WTC11 (cell line): ENCODE results near the gene AVPR2. TPM values are rescaled to one million over a fixed set of nuclear protein-coding genes. Genes with fewer than 3 reads are reported as not detected.

Experiments
- ATAC-seq: fragments of 200-7000 bp; cut with Tn5 transposase; 2 replicates; pipeline ENCODE4 v1.10.0; 2021; ENCODE audit warnings: mild to moderate bottlenecking, moderate library complexity
- CTCF ChIA-PET: fragments of 300-600 bp; sonication (Branson Sonifier 250); formaldehyde crosslinking; loops from one replicate; lab custom pipeline; 2021; ENCODE audit warnings: antibody characterized with exemption; lab: Charles Lee
- POLR2A ChIA-PET: fragments of 350-600 bp; sonication (Branson Sonifier 250); formaldehyde crosslinking; loops from one replicate; lab custom pipeline; 2021; ENCODE audit warnings: antibody characterized with exemption; lab: Charles Lee
- DNase-seq: peaks from one replicate; pipeline ENCODE4 v3.0.0; 2021; ENCODE audit warnings: low spot score
- H3K27ac Mint-ChIP-seq: 2 replicates; pipeline ENCODE4 v1.8.0; 2021; ENCODE audit warnings: mixed read lengths
- H3K27me3 Mint-ChIP-seq: 2 replicates; pipeline ENCODE4 v1.8.0; 2021; ENCODE audit warnings: low read depth, mild to moderate bottlenecking, moderate library complexity, mixed read lengths
- H3K36me3 Mint-ChIP-seq: 2 replicates; pipeline ENCODE4 v1.8.0; 2021; ENCODE audit warnings: mixed read lengths
- H3K4me1 Mint-ChIP-seq: 2 replicates; pipeline ENCODE4 v1.8.0; 2022; ENCODE audit warnings: mixed read lengths
- H3K4me3 Mint-ChIP-seq: 2 replicates; pipeline ENCODE4 v1.8.0; 2021; ENCODE audit warnings: mild to moderate bottlenecking, moderate library complexity, mixed read lengths
- H3K9me3 Mint-ChIP-seq: 2 replicates; pipeline ENCODE4 v1.8.0; 2021; ENCODE audit warnings: mixed read lengths
- CBFB ChIP-seq: sonication (generic); formaldehyde crosslinking; IDR thresholded peaks from 2 replicates; pipeline ENCODE4 v1.8.1; 2022; ENCODE audit warnings: mild to moderate bottlenecking, low read depth, missing genetic modification reagents
- CREB1 ChIP-seq: sonication (generic); formaldehyde crosslinking; IDR thresholded peaks from 2 replicates; pipeline ENCODE4 v1.8.0; 2023; ENCODE audit warnings: mild to moderate bottlenecking, missing genetic modification reagents
- ERG ChIP-seq: fragments of 250-450 bp; sonication (Bioruptor Pico); IDR thresholded peaks from 2 replicates; pipeline ENCODE4 v1.8.0; 2021; ENCODE audit warnings: mild to moderate bottlenecking
- FOXJ3 ChIP-seq: sonication (generic); formaldehyde crosslinking; IDR thresholded peaks from 2 replicates; pipeline ENCODE4 v1.9.0; 2021; ENCODE audit warnings: missing genetic modification reagents, mild to moderate bottlenecking, borderline replicate concordance
- FOXK1 ChIP-seq: sonication (generic); formaldehyde crosslinking; IDR thresholded peaks from 2 replicates; pipeline ENCODE4 v1.8.0; 2022; ENCODE audit warnings: mild to moderate bottlenecking, moderate library complexity, missing genetic modification reagents
- FOXP1 ChIP-seq: sonication (generic); formaldehyde crosslinking; IDR thresholded peaks from 2 replicates; pipeline ENCODE4 v1.8.0; 2022; ENCODE audit warnings: missing genetic modification reagents, mild to moderate bottlenecking, moderate library complexity, borderline replicate concordance
- MXD4 ChIP-seq: fragments of 250-450 bp; sonication (Bioruptor Pico); IDR thresholded peaks from 2 replicates; pipeline ENCODE4 v1.8.0; 2021; ENCODE audit warnings: mild to moderate bottlenecking, moderate library complexity, borderline replicate concordance
- NFE2L1 ChIP-seq: sonication (generic); formaldehyde crosslinking; IDR thresholded peaks from 2 replicates; pipeline ENCODE4 v1.8.1; 2023; ENCODE audit warnings: missing genetic modification reagents
- NFYB ChIP-seq: sonication (generic); formaldehyde crosslinking; conservative IDR thresholded peaks from 2 replicates; pipeline ENCODE4 v1.8.0; 2022; ENCODE audit warnings: low read depth, missing genetic modification reagents
- NR1H2 ChIP-seq: sonication (generic); formaldehyde crosslinking; IDR thresholded peaks from 2 replicates; pipeline ENCODE4 v1.9.0; 2021; ENCODE audit warnings: mild to moderate bottlenecking, moderate library complexity, missing genetic modification reagents
- NR3C1 ChIP-seq: sonication (generic); formaldehyde crosslinking; conservative IDR thresholded peaks from 2 replicates; pipeline ENCODE4 v1.8.1; 2023; ENCODE audit warnings: low read depth, mild to moderate bottlenecking, missing genetic modification reagents
- PRRX2 ChIP-seq: fragments of 250-450 bp; sonication (Bioruptor Pico); IDR thresholded peaks from 2 replicates; pipeline ENCODE4 v1.8.0; 2021; ENCODE audit warnings: mild to moderate bottlenecking
- SMAD3 ChIP-seq: sonication (generic); formaldehyde crosslinking; IDR thresholded peaks from 2 replicates; pipeline ENCODE4 v1.8.0; 2022; ENCODE audit warnings: missing genetic modification reagents, mild to moderate bottlenecking, borderline replicate concordance
- SMAD4 ChIP-seq: sonication (generic); formaldehyde crosslinking; IDR thresholded peaks from 2 replicates; pipeline ENCODE4 v1.8.0; 2022; ENCODE audit warnings: mild to moderate bottlenecking, missing genetic modification reagents
- TP53 ChIP-seq: sonication (generic); formaldehyde crosslinking; IDR thresholded peaks from 2 replicates; pipeline ENCODE4 v1.8.1; 2023; ENCODE audit warnings: mild to moderate bottlenecking, missing genetic modification reagents
- ZNF263 ChIP-seq: sonication (generic); formaldehyde crosslinking; IDR thresholded peaks from 2 replicates; pipeline ENCODE4 v1.8.1; 2022; ENCODE audit warnings: low read depth, mild to moderate bottlenecking, moderate library complexity, missing genetic modification reagents
- ZNF416 ChIP-seq: fragments of 250-450 bp; sonication (Bioruptor Pico); IDR thresholded peaks from 2 replicates; pipeline ENCODE4 v1.9.0; 2021; ENCODE audit warnings: mild to moderate bottlenecking, inconsistent platforms
- ZNF532 ChIP-seq: fragments of 250-450 bp; sonication (Bioruptor Pico); IDR thresholded peaks from 2 replicates; pipeline ENCODE4 v1.9.0; 2021; ENCODE audit warnings: mild to moderate bottlenecking, borderline replicate concordance
- ZNF671 ChIP-seq: fragments of 250-450 bp; sonication (Bioruptor Pico); IDR thresholded peaks from 2 replicates; pipeline ENCODE4 v1.8.0; 2021; ENCODE audit warnings: mild to moderate bottlenecking
- total RNA-seq: library from RNA; stranded (reverse); gene quantifications from 3 replicates; pipeline ENCODE4 v1.2.3, GENCODE V29; 2021
- TF ChIP-seq, protein P1 (sequence below): fragments of 250-450 bp; sonication (Bioruptor Pico); IDR thresholded peaks from 2 replicates; pipeline ENCODE4 v2.1.2; 2022; ENCODE audit warnings: mild to moderate bottlenecking, moderate library complexity
- TF ChIP-seq, protein P2 (sequence below): sonication (generic); formaldehyde crosslinking; conservative IDR thresholded peaks from 2 replicates; pipeline ENCODE4 v1.8.1; 2023; ENCODE audit warnings: mild to moderate bottlenecking, low read depth, missing genetic modification reagents, moderate library complexity
- TF ChIP-seq, protein P3 (sequence below): sonication (generic); formaldehyde crosslinking; IDR thresholded peaks from 2 replicates; pipeline ENCODE4 v1.8.0; 2023; ENCODE audit warnings: mild to moderate bottlenecking, missing genetic modification reagents

AVPR2 gene
- total RNA-seq, 1 experiment from 2014 or later: 0.11 TPM

GRCh38 chrX:153944800-153945150, 40.3 kb downstream of the AVPR2 start:
- Mint-ChIP-seq H3K4me1 (peaks cover 24% of the 10 kb centered on the region), H3K36me3 (no peaks in the 10 kb centered on the region), H3K27me3 (no peaks in the 10 kb centered on the region), H3K27ac (no peak overlapping the region), H3K4me3 (no peak overlapping the region), H3K9me3 (no peaks in the 10 kb centered on the region)
- ChIA-PET POLR2A (interaction anchor here (0.6 to 1.4 kb wide), 3 partner anchors 9 to 19 kb away, joined by 4 to 8 read pairs (median 4); no protein-coding TSS in a partner anchor), CTCF (interaction anchor here (1.0 to 7.3 kb wide), 5 partner anchors 9 to 60 kb away, joined by 3 to 116 read pairs (median 3); partner anchors contain the start of gene ARHGAP4)
- ATAC-seq (no peak), DNase-seq (no peak)
- TF ChIP-seq ERG (CRISPR knock-in tag): no peak
- TF ChIP-seq NR3C1: no peak
- no peak for TF ChIP-seq ZNF671 (CRISPR knock-in tag)
- TF ChIP-seq ZNF416 (CRISPR knock-in tag): no peak
- TF ChIP-seq CBFB (CRISPR knock-in tag): no peak
- TF ChIP-seq NFE2L1 (CRISPR knock-in tag): no peak
- no peak for TF ChIP-seq SMAD4
- TF ChIP-seq NFYB (CRISPR knock-in tag): no peak
- TF ChIP-seq CREB1 (CRISPR knock-in tag): no peak
- TF ChIP-seq NR1H2 (CRISPR knock-in tag): no peak
- no peak for TF ChIP-seq MXD4 (CRISPR knock-in tag)
- no peak for TF ChIP-seq TP53 (CRISPR knock-in tag)
- TF ChIP-seq ZNF263: no peak
- no peak for TF ChIP-seq FOXP1 (CRISPR knock-in tag)
- TF ChIP-seq, protein P1, sequence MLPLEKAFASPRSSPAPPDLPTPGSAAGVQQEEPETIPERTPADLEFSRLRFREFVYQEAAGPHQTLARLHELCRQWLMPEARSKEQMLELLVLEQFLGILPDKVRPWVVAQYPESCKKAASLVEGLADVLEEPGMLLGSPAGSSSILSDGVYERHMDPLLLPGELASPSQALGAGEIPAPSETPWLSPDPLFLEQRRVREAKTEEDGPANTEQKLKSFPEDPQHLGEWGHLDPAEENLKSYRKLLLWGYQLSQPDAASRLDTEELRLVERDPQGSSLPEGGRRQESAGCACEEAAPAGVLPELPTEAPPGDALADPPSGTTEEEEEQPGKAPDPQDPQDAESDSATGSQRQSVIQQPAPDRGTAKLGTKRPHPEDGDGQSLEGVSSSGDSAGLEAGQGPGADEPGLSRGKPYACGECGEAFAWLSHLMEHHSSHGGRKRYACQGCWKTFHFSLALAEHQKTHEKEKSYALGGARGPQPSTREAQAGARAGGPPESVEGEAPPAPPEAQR (CRISPR knock-in tag): no peak
- no peak for TF ChIP-seq FOXK1 (CRISPR knock-in tag)
- TF ChIP-seq, protein P2, sequence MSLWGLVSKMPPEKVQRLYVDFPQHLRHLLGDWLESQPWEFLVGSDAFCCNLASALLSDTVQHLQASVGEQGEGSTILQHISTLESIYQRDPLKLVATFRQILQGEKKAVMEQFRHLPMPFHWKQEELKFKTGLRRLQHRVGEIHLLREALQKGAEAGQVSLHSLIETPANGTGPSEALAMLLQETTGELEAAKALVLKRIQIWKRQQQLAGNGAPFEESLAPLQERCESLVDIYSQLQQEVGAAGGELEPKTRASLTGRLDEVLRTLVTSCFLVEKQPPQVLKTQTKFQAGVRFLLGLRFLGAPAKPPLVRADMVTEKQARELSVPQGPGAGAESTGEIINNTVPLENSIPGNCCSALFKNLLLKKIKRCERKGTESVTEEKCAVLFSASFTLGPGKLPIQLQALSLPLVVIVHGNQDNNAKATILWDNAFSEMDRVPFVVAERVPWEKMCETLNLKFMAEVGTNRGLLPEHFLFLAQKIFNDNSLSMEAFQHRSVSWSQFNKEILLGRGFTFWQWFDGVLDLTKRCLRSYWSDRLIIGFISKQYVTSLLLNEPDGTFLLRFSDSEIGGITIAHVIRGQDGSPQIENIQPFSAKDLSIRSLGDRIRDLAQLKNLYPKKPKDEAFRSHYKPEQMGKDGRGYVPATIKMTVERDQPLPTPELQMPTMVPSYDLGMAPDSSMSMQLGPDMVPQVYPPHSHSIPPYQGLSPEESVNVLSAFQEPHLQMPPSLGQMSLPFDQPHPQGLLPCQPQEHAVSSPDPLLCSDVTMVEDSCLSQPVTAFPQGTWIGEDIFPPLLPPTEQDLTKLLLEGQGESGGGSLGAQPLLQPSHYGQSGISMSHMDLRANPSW: no peak
- TF ChIP-seq SMAD3 (CRISPR knock-in tag): no peak
- no peak for TF ChIP-seq FOXJ3

DNA sequence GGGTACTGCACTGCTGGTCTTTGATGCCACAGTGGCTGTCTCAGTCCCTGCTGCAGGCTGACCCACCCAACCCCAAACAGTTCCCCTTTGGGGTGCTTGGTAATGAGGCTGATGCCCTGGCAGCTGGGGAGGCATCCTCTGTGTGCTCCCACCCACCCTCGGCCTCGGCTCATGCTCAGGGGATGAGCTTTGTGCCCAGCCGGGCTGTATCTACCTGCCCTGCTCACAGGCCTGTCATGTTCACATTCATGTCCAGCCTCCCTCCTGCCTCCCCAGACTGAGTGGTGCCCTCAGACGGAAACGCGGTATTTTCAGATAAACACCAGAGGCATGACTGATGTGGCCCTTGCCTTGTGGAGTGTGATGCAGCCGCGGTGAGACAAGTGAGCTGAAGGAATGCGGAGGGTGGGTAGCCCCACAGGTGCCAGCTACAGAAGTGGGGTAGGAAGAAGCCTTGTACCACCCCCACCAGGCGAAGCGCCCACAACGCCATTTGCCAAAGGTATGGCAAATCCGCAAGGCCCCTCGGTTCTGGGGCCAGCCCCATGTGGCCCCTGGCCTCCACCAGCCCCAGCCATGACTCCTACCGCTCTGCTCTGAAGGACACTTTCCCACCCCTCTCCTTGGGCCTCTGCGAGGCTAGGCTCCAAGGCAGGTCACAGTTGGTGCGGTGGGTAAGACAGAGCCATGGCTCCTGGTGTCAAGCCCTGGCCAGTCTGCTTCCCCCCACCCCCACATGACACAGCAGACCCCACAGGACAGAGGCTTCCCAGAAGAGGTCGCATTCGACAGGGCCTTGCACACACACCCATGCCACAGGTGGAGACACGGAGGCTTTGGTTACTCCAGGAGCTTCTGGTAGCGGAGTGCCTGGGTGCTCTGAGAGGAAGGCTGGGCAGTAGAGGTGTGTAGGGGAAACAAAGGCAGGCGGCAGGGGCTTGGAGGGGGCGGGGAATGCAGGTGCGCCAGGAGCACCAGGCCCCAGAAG, 41.8 kb downstream of the AVPR2 start:
- POLR2A ChIA-PET: interaction anchor here (0.7 to 1.0 kb wide), 2 partner anchors 21 to 22 kb away, joined by 4 to 6 read pairs; no protein-coding TSS in a partner anchor
- DNase-seq: no peak
- peaks cover 13% of the 10 kb centered on the region for H3K36me3 Mint-ChIP-seq
- no peak overlapping the region for H3K4me3 Mint-ChIP-seq
- no peaks in the 10 kb centered on the region for H3K27me3 Mint-ChIP-seq
- CTCF ChIA-PET: interaction anchor here (0.6 to 7.3 kb wide), 13 partner anchors 8 to 310 kb away, joined by 3 to 116 read pairs (median 7); partner anchors contain the start of genes ARHGAP4, NAA10 and SSR4
- peaks cover 15% of the 10 kb centered on the region for H3K4me1 Mint-ChIP-seq
- H3K27ac Mint-ChIP-seq: no peak overlapping the region
- H3K9me3 Mint-ChIP-seq: no peaks in the 10 kb centered on the region
- ATAC-seq: no peak
- no peak for TF ChIP-seq ZNF532 (CRISPR knock-in tag)
- no peak for TF ChIP-seq FOXK1 (CRISPR knock-in tag)
- no peak for TF ChIP-seq PRRX2
- TF ChIP-seq, protein P3, sequence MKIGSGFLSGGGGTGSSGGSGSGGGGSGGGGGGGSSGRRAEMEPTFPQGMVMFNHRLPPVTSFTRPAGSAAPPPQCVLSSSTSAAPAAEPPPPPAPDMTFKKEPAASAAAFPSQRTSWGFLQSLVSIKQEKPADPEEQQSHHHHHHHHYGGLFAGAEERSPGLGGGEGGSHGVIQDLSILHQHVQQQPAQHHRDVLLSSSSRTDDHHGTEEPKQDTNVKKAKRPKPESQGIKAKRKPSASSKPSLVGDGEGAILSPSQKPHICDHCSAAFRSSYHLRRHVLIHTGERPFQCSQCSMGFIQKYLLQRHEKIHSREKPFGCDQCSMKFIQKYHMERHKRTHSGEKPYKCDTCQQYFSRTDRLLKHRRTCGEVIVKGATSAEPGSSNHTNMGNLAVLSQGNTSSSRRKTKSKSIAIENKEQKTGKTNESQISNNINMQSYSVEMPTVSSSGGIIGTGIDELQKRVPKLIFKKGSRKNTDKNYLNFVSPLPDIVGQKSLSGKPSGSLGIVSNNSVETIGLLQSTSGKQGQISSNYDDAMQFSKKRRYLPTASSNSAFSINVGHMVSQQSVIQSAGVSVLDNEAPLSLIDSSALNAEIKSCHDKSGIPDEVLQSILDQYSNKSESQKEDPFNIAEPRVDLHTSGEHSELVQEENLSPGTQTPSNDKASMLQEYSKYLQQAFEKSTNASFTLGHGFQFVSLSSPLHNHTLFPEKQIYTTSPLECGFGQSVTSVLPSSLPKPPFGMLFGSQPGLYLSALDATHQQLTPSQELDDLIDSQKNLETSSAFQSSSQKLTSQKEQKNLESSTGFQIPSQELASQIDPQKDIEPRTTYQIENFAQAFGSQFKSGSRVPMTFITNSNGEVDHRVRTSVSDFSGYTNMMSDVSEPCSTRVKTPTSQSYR: no peak
- no peak for TF ChIP-seq ZNF263
